ENCODE data around the gene MPND.

DNA sequence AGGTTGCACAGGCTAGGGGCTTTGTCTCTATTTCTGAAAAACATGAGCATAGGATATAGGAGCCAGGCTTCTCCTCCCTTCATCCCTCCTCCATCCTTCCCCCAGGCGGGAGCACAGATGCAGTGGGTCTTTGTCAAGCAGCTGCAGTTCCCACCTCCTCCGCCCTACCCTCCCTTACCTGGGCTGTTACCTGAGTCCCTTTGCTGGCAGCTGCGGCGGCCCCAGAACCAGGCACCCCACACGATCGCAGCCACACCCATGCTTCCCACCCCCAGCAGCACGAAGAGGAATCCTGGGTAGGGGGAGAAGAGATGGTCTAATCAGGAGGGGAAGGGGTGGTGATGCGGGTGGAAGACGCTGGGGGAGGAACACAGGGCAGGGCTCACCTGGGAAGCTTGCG is 49.0 kb upstream of the MPND start:
- no peak for TF ChIP-seq ZNF274 (IDR thresholded peaks at IDR 0.05; ENCODE audit: low read depth, low read length)
- TF ChIP-seq SUZ12 (IDR thresholded peaks at IDR 0.05; ENCODE audit: extremely low read depth, insufficient read depth, insufficient read length): no peak
- no peak for TF ChIP-seq YY1 (IDR thresholded peaks at IDR 0.05; ENCODE audit: insufficient read depth, insufficient read length)

Data from NT2/D1 (cell line).